Aorta (tissue), 5 donors: ENCODE data around the gene CIAPIN1. TPM values are rescaled to one million over a fixed set of nuclear protein-coding genes. Genes with fewer than 3 reads are reported as not detected.

Source experiments
- ATAC-seq: fragments of 200-7000 bp; cut with Tn5 transposase; one replicate; pipeline ENCODE4 v1.9.1; 2022; ENCODE audit warnings: moderate library complexity; ENCODE audit not compliant: low FRiP score
- DNase-seq, 2 donors: peaks; one replicate each; pipeline ENCODE4 v3.0.0-alpha.2; 2020
- H3K27ac ChIP-seq, 2 donors: one replicate each; pipeline ENCODE4 v1.5.1; 2013; ENCODE audit warnings: low read length in 2 of 2, mild to moderate bottlenecking in 2 of 2, moderate library complexity in 2 of 2, control low read depth in 1 of 2, inconsistent platforms in 1 of 2, low read depth in 1 of 2
- H3K27me3 ChIP-seq, 2 donors: one replicate each; pipeline ENCODE4 v1.6.1; 2013; ENCODE audit warnings: control low read depth in 1 of 2, low read length in 1 of 2, mild to moderate bottlenecking in 1 of 2, moderate library complexity in 1 of 2; ENCODE audit not compliant: insufficient read depth in 2 of 2, control insufficient read depth in 1 of 2
- H3K36me3 ChIP-seq, 2 donors: one replicate each; pipeline ENCODE4 v1.6.1; 2013; ENCODE audit warnings: control low read depth in 1 of 2, low read length in 1 of 2, mild to moderate bottlenecking in 1 of 2; ENCODE audit not compliant: insufficient read depth in 2 of 2, control insufficient read depth in 1 of 2
- H3K4me1 ChIP-seq, 2 donors: one replicate each; pipeline ENCODE4 v1.6.1; 2013; ENCODE audit warnings: low read length in 2 of 2, control low read depth in 1 of 2, mild to moderate bottlenecking in 1 of 2, moderate library complexity in 1 of 2; ENCODE audit not compliant: insufficient read depth in 2 of 2, control insufficient read depth in 1 of 2
- H3K4me3 ChIP-seq, 2 donors: one replicate each; pipeline ENCODE4 v1.5.1; 2013; ENCODE audit warnings: low read length in 2 of 2, control low read depth in 1 of 2, mild to moderate bottlenecking in 1 of 2
- H3K9me3 ChIP-seq: one replicate; pipeline ENCODE4 v1.6.1; 2013; ENCODE audit warnings: mild to moderate bottlenecking, low read length; ENCODE audit not compliant: control insufficient read depth
- WGBS, 2 donors: extraction: QIAGEN DNeasy Blood & Tissue Kit; methylation state at CpG; one replicate each; pipeline ENCODE4 v1.1.7; 2013; 5-methylcytosine and 5-hydroxymethylcytosine counted together
- intact Hi-C, 2 donors: fragments of 100-400 bp; cut with DNase I; formaldehyde crosslinking; loops; one replicate each; pipeline versions ENCODE4 v1.14.2 to v1.15.0; 2022
- polyA plus RNA-seq, 2 donors: library from polyadenylated mRNA; stranded (reverse); fragments of 200-250 nt; gene quantifications; one replicate each; pipeline ENCODE4 v1.2.3, GENCODE V29; 2013
- total RNA-seq, 2 donors: library from RNA; stranded (reverse); fragmentation: NEBNext Ultra II Directional; extraction: Animal tissue kit (Norgen Biotek cat#: 25700); gene quantifications; one replicate each; pipeline ENCODE4 v1.2.1, GENCODE V29; 2021
- donor health status: healthy with polysubstance abuse.
- donor health status: Bipolar disorder and iron deficiency.
- donor health status: DM: no; HTN: no; CAD: no.
- donor health status: DM: no; HTN: no; CAD: no.
- donor health status: DM: yes; HTN: yes; CAD: no.

CIAPIN1 gene
- total and polyA plus RNA-seq, 4 donors: 16.3 to 27.4 (median 24.1) TPM

DNA sequence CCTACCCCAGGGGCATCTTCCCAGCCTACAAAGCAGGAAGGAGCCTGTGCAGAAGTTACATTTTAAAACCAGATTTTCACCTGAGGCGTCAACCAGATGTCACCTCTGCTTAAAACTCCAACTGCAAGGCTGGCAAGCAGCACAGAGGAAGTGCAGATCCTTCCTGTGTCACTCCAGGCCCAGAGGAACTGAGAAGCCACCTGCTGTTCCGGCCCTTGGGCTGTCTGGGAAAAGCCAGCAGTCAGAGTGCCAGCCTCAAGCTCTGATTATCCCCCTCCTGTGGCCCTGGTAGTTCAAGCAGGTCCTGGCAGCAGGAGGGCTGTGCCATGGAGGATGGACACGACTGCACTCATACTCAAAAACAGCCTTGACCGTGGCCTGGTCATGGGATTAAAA lies 25.5 kb upstream of the CIAPIN1 start:
- 36 to 42% methylated on average over 4 of the region's 4 CpGs for WGBS, 2 donors
- no peak for ATAC-seq
- intact Hi-C loops: no loop called here

GRCh38 chr16:57471852-57472664 lies 24.9 kb upstream of the CIAPIN1 start:
- Histone ChIP-seq H3K4me3 (no peak overlapping the region), H3K4me1 (no peaks in the 10 kb centered on the region), H3K36me3 (peaks cover 0 to 18% of the 10 kb centered on the region in 2 donors), H3K9me3 (no peaks in the 10 kb centered on the region), H3K27me3 (no peaks in the 10 kb centered on the region), H3K27ac (no peak overlapping the region)
- ATAC-seq: no peak
- 58 to 63% methylated on average over 10 of the region's 10 CpGs for WGBS, 2 donors
- intact Hi-C loops: no loop called here
- DNase-seq: no peak

More for the DNA sequence above, 25.5 kb upstream of the CIAPIN1 start:
- no peak for DNase-seq
- Histone ChIP-seq H3K4me1 (no peaks in the 10 kb centered on the region), H3K27ac (no peak overlapping the region), H3K4me3 (no peak overlapping the region), H3K27me3 (no peaks in the 10 kb centered on the region), H3K36me3 (peaks cover 0 to 18% of the 10 kb centered on the region in 2 donors), H3K9me3 (no peaks in the 10 kb centered on the region)

DNA sequence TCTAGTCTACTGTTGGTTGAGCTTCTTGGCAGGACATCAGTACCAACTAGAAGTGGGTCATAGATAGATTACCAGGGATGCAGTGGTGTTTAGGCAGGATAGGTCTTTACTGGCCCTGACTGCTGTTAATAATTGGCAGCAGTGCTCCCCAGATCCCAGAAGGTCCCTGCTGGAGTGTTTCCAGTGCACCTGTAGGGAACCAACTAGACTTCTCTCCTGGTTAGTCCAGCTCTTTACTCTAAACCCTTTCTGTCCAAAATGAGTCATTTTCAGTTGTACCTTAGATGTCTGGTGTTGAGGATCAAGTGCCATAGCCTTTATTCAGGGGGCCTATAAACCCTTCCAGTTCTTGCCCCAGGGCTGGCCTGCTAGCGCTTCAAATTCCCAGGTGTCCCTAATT lies 24.0 kb upstream of the CIAPIN1 start:
- Histone ChIP-seq H3K4me3 (no peak overlapping the region), H3K36me3 (peaks cover 0 to 22% of the 10 kb centered on the region in 2 donors), H3K9me3 (no peaks in the 10 kb centered on the region), H3K4me1 (no peaks in the 10 kb centered on the region), H3K27me3 (no peaks in the 10 kb centered on the region), H3K27ac (no peak overlapping the region)
- intact Hi-C loops: no loop called here
- ATAC-seq (no peak), DNase-seq (no peak)
- 98 to 100% methylated on average over 1 of the region's 1 CpG for WGBS, 2 donors

DNA sequence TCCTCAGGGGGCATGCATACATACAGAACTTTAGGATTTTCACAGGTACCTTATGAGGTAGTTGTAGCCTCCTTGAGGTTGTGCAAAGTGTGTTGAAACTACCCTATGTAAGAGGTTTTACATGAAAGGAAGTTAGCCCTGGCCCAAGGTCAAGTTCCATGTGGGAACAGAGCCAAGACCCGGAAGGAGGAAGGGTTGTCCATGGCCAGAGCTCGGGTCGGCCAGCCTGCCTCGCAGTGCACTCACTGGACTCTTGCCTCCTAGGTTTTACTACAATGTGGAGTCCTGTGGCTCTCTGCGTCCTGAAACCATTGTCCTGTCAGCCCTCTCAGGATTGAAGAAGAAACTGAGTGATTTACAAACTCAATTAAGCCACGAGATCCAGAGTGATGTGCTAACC lies 23.5 kb upstream of the CIAPIN1 start:
- H3K27me3 ChIP-seq: no peaks in the 10 kb centered on the region
- no peak overlapping the region for H3K27ac ChIP-seq
- H3K4me1 ChIP-seq: no peaks in the 10 kb centered on the region
- no peaks in the 10 kb centered on the region for H3K9me3 ChIP-seq
- ATAC-seq (no peak), DNase-seq (peak in 1 of 2 donors; percentile 74)
- intact Hi-C loops: no loop called here
- 17 to 20% methylated on average over 6 of the region's 6 CpGs for WGBS, 2 donors
- peaks cover 0 to 22% of the 10 kb centered on the region in 2 donors for H3K36me3 ChIP-seq
- H3K4me3 ChIP-seq: no peak overlapping the region

GRCh38 chr16:57469917-57470470 lies 22.8 kb upstream of the CIAPIN1 start:
- ATAC-seq (no peak), DNase-seq (peak in 1 of 2 donors; percentile 25)
- intact Hi-C loops: no loop called here
- Histone ChIP-seq H3K4me1 (no peaks in the 10 kb centered on the region), H3K9me3 (no peaks in the 10 kb centered on the region), H3K27me3 (no peaks in the 10 kb centered on the region), H3K4me3 (no peak overlapping the region), H3K36me3 (peaks cover 0 to 22% of the 10 kb centered on the region in 2 donors), H3K27ac (peak overlapping the region in 1 of 2 donors; percentile 26)
- WGBS, 2 donors: 53 to 60% methylated on average over 9 of the region's 9 CpGs

DNA sequence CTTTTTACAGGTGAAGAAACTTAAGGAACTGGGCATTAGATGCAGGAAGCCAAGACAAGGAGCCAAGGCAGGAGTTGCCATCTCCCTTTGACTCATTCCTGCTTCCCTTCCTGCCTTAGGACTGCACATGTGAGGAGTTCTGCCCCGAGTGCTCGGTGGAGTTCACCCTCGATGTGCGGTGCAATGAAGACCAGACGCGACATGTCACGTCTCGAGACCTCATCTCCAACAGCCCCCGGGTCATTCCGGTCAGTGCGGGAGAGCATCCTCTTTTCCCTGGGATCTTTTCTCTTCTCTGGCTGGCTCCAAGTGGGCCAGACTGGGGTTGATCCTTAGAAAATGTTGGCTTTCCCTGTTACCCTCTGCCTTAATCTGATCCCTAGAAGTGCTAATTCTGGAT lies 21.9 kb upstream of the CIAPIN1 start:
- peaks cover 0 to 20% of the 10 kb centered on the region in 2 donors for H3K36me3 ChIP-seq
- no peaks in the 10 kb centered on the region for H3K9me3 ChIP-seq
- ATAC-seq: no peak

DNA sequence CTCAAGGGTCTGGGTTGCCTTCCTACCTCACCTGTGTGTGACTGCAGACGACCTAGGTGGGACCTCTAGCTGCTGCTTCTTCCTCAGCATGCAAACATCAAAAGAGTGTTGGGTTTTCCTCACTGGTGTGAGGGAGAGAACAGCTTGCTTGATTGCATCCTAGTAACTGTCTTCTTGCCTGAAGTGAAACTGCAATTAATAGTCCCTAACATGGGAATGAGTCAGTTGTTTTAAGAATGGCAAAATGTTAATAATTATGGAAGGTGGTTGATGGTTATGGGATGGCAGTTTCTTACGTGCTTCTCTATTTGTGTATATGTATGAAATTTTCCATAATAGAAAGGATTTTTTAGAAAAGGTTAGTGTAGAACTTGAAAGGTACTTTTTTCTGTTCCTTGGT lies 21.2 kb upstream of the CIAPIN1 start:
- ATAC-seq (no peak), DNase-seq (no peak)
- Histone ChIP-seq H3K36me3 (peaks cover 0 to 19% of the 10 kb centered on the region in 2 donors), H3K4me1 (peaks cover 0 to 3% of the 10 kb centered on the region in 2 donors), H3K9me3 (no peaks in the 10 kb centered on the region), H3K27ac (no peak overlapping the region), H3K4me3 (no peak overlapping the region), H3K27me3 (no peaks in the 10 kb centered on the region)
- intact Hi-C loops: no loop called here
- 80 to 82% methylated on average over 2 of the region's 2 CpGs for WGBS, 2 donors

More for the DNA sequence above, 21.9 kb upstream of the CIAPIN1 start:
- H3K4me3 ChIP-seq: no peak overlapping the region
- peaks cover 0 to 3% of the 10 kb centered on the region in 2 donors for H3K4me1 ChIP-seq
- DNase-seq: peak in 1 of 2 donors; percentile 20
- intact Hi-C loops: no loop called here
- WGBS, 2 donors: 87 to 95% methylated on average over 11 of the region's 11 CpGs
- no peaks in the 10 kb centered on the region for H3K27me3 ChIP-seq
- no peak overlapping the region for H3K27ac ChIP-seq

GRCh38 chr16:57464523-57464922 lies 17.3 kb upstream of the CIAPIN1 start:
- Histone ChIP-seq H3K36me3 (peaks cover 0 to 5% of the 10 kb centered on the region in 2 donors), H3K27ac (no peak overlapping the region), H3K27me3 (no peaks in the 10 kb centered on the region), H3K4me1 (peaks cover 0 to 3% of the 10 kb centered on the region in 2 donors), H3K4me3 (no peak overlapping the region), H3K9me3 (no peaks in the 10 kb centered on the region)
- DNase-seq (peak in 1 of 2 donors; percentile 3), ATAC-seq (no peak)
- WGBS, 2 donors: 75 to 89% methylated on average over 2 of the region's 2 CpGs
- intact Hi-C loops: loop anchor here in 1 of 2 donors (5.0 kb wide), 1 partner anchor 53 kb away; no protein-coding TSS in a partner anchor
